HEK293 (cell line): ENCODE measurements around the gene SLC66A1.

ENCODE experiments used
- CTCF ChIA-PET: fragments of 350-600 bp; formaldehyde crosslinking; extraction: SDS; loops from one replicate; lab custom pipeline; 2021; ENCODE audit warnings: antibody characterized with exemption; lab: Yijun Ruan, JAX
- POLR2A ChIA-PET: fragments of 300-600 bp; formaldehyde crosslinking; extraction: SDS; loops from one replicate; lab custom pipeline; 2020; ENCODE audit warnings: antibody characterized with exemption, inconsistent platforms; lab: Yijun Ruan, JAX
- H3K27ac ChIP-seq: fragments of 200-500 bp; sonication (Bioruptor generic); 2 replicates; pipeline ENCODE4 v1.5.1; 2014; ENCODE audit warnings: low read depth, low read length, control low read depth, inconsistent platforms; ENCODE audit errors: extremely low read depth
- H3K36me3 ChIP-seq, 2 experiments: fragments of 200-500 bp in 1 of 2; sonication (Bioruptor generic) in 1 of 2; 1 replicate in 1 of 2; 2 replicates in 1 of 2; pipeline ENCODE4 v1.5.1; 2014 to 2017; ENCODE audit warnings: inconsistent platforms in 2 of 2, low read length in 2 of 2; ENCODE audit not compliant: control insufficient read depth in 2 of 2, insufficient read depth in 1 of 2
- H3K4me1 ChIP-seq: fragments of 200-500 bp; sonication (Bioruptor generic); 2 replicates; pipeline ENCODE4 v1.5.1; 2014; ENCODE audit warnings: mild to moderate bottlenecking, low read length, inconsistent platforms; ENCODE audit not compliant: control insufficient read depth, insufficient read depth
- H3K4me3 ChIP-seq: 2 replicates; pipeline ENCODE4 v1.5.1; 2011; ENCODE audit warnings: low read depth, mild to moderate bottlenecking, control low read depth, low read length, moderate library complexity
- H3K9me3 ChIP-seq: fragments of 200-500 bp; sonication (Bioruptor generic); 2 replicates; pipeline ENCODE4 v1.5.1; 2014; ENCODE audit warnings: low read depth, low read length, inconsistent platforms; ENCODE audit not compliant: control insufficient read depth, insufficient read depth
- BCL11B ChIP-seq: fragments of 450-650 bp; formaldehyde crosslinking; IDR thresholded peaks from 2 replicates; pipeline ENCODE4 v1.5.1; 2016; ENCODE audit warnings: low read depth, missing biosample characterization, missing genetic modification characterization
- EGR2 ChIP-seq: fragments of 450-650 bp; formaldehyde crosslinking; IDR thresholded peaks from 2 replicates; pipeline ENCODE4 v1.5.1; 2016; ENCODE audit warnings: low read depth, missing biosample characterization, missing genetic modification characterization
- HIC1 ChIP-seq: fragments of 450-650 bp; formaldehyde crosslinking; IDR thresholded peaks from 2 replicates; pipeline ENCODE4 v1.5.1; 2016; ENCODE audit warnings: missing biosample characterization, missing genetic modification characterization
- KLF8 ChIP-seq: fragments of 450-650 bp; formaldehyde crosslinking; IDR thresholded peaks from 2 replicates; pipeline ENCODE4 v1.5.1; 2016; ENCODE audit warnings: missing biosample characterization, missing genetic modification characterization
- PRDM2 ChIP-seq: fragments of 450-650 bp; formaldehyde crosslinking; IDR thresholded peaks from 2 replicates; pipeline ENCODE4 v1.5.1; 2016; ENCODE audit warnings: missing biosample characterization, missing genetic modification characterization, borderline replicate concordance
- SCRT1 ChIP-seq: fragments of 450-650 bp; formaldehyde crosslinking; IDR thresholded peaks from 2 replicates; pipeline ENCODE4 v1.5.1; 2016; ENCODE audit warnings: missing biosample characterization, missing genetic modification characterization, borderline replicate concordance
- ZBTB11 ChIP-seq: fragments of 450-650 bp; formaldehyde crosslinking; conservative IDR thresholded peaks from 2 replicates; pipeline ENCODE4 v1.5.1; 2016; ENCODE audit warnings: low read depth, missing biosample characterization, missing genetic modification characterization
- ZNF24 ChIP-seq: fragments of 450-650 bp; formaldehyde crosslinking; IDR thresholded peaks from 2 replicates; pipeline ENCODE4 v1.5.1; 2016; ENCODE audit warnings: missing biosample characterization, missing genetic modification characterization
- ZNF302 ChIP-seq: fragments of 450-650 bp; formaldehyde crosslinking; IDR thresholded peaks from 2 replicates; pipeline ENCODE4 v1.5.1; 2016; ENCODE audit warnings: missing biosample characterization, missing genetic modification characterization, low read depth
- ZNF350 ChIP-seq: fragments of 450-650 bp; formaldehyde crosslinking; IDR thresholded peaks from 2 replicates; pipeline ENCODE4 v1.5.0; 2017; ENCODE audit warnings: missing biosample characterization, mild to moderate bottlenecking, missing genetic modification characterization
- ZNF354C ChIP-seq: fragments of 450-650 bp; formaldehyde crosslinking; IDR thresholded peaks from 2 replicates; pipeline ENCODE4 v1.5.1; 2016; ENCODE audit warnings: missing biosample characterization, missing genetic modification characterization, low read depth, borderline replicate concordance
- ZNF660 ChIP-seq: fragments of 450-650 bp; IDR thresholded peaks from 2 replicates; pipeline ENCODE4 v1.5.1; 2018; ENCODE audit warnings: missing biosample characterization, mild to moderate bottlenecking, missing genetic modification characterization
- ZNF777 ChIP-seq: fragments of 450-650 bp; formaldehyde crosslinking; IDR thresholded peaks from 2 replicates; pipeline ENCODE4 v1.5.1; 2017; ENCODE audit warnings: missing biosample characterization, missing genetic modification characterization, borderline replicate concordance
- ZSCAN16 ChIP-seq: fragments of 450-650 bp; formaldehyde crosslinking; IDR thresholded peaks from 2 replicates; pipeline ENCODE4 v1.5.1; 2016; ENCODE audit warnings: missing biosample characterization, missing genetic modification characterization
- ZSCAN30 ChIP-seq: fragments of 450-650 bp; IDR thresholded peaks from 2 replicates; pipeline ENCODE4 v1.5.1; 2018; ENCODE audit warnings: missing biosample characterization, mild to moderate bottlenecking, missing genetic modification characterization, moderate library complexity
- TF ChIP-seq, protein P1 (sequence below): fragments of 450-650 bp; formaldehyde crosslinking; IDR thresholded peaks from 2 replicates; pipeline ENCODE4 v1.5.1; 2016; ENCODE audit warnings: missing biosample characterization, missing genetic modification characterization

Gene SLC66A1

DNA sequence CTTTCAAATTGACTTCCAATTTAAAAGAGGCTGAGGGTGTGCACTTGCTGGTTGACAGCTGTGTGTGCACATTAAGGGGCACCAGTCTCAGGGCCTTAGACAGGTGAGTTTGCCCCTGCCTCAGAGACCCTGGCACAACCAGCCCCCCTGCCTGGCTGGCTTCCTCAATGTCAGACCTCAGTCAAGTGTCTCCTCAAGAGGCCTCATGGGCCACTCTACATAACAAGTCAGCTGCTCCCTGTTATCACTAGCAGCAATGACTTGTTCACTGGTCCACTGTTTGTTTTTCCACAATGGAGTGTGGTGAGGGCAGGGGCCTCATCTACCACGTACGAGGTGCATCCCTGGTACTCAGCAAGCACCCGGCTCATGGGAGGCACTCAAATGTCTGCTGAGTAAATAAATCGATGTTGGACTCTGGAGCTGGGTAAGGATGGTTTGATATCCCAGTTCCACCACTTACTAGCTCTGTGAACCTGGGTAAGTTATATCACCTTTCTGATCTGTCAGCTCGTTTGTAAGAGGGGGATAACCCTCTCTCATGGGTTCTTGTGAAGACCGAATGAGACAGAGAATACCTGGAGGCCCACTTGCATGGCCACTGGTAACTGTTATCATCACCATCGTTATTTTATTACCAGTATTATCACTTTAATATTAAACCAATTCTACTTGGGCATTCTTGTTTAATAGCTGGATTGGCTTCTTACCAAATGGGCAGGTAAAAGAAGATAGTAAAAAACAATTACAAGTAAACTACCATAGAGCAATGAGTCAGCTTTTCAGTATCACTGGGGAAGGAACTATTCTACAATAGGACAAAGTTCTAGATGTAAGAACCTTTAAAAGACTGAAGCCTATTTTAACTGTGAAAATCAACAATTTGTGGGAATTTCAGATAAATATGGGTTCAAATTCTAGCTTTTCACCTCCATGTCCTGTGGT lies 64.6 kb downstream of the SLC66A1 start:
- TF ChIP-seq ZBTB11 (tag by site-specific recombination) (no peak), HIC1 (no peak), ZNF660 (tag by site-specific recombination) (no peak), ZNF350 (tag by site-specific recombination) (no peak), ZNF302 (tag by site-specific recombination) (no peak), ZSCAN16 (tag by site-specific recombination) (no peak), ZSCAN30 (no peak), BCL11B (no peak), KLF8 (tag by site-specific recombination) (no peak), ZNF354C (tag by site-specific recombination) (no peak), ZNF777 (tag by site-specific recombination) (no peak), ZNF24 (no peak), EGR2 (tag by site-specific recombination) (no peak), SCRT1 (tag by site-specific recombination) (no peak), PRDM2 (tag by site-specific recombination) (no peak)
- TF ChIP-seq, protein P1, sequence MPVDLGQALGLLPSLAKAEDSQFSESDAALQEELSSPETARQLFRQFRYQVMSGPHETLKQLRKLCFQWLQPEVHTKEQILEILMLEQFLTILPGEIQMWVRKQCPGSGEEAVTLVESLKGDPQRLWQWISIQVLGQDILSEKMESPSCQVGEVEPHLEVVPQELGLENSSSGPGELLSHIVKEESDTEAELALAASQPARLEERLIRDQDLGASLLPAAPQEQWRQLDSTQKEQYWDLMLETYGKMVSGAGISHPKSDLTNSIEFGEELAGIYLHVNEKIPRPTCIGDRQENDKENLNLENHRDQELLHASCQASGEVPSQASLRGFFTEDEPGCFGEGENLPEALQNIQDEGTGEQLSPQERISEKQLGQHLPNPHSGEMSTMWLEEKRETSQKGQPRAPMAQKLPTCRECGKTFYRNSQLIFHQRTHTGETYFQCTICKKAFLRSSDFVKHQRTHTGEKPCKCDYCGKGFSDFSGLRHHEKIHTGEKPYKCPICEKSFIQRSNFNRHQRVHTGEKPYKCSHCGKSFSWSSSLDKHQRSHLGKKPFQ (tag by site-specific recombination), result no peak
- TF ChIP-seq, all 188 proteins: peak for 0
- peaks cover 4 to 83% of the 10 kb centered on the region in 2 experiments; a peak in 2 of 3 replicates for H3K36me3 ChIP-seq
- no peak overlapping the region for H3K4me3 ChIP-seq
- no peaks in the 10 kb centered on the region for H3K9me3 ChIP-seq
- H3K27ac ChIP-seq, result no peak overlapping the region
- ChIA-PET POLR2A (no interaction called here), CTCF (interaction anchor here (0.6 to 0.7 kb wide), 5 partner anchors 14 to 609 kb away, joined by 3 to 4 read pairs (median 3); no protein-coding TSS in a partner anchor)
- no peaks in the 10 kb centered on the region for H3K4me1 ChIP-seq
